Omental fat pad (tissue), 4 donors: ENCODE data around the gene NHSL2. TPM values are rescaled to one million over a fixed set of nuclear protein-coding genes. Genes with fewer than 3 reads are reported as not detected.

Experiments
- ATAC-seq: fragments of 150-250 bp; one replicate; pipeline ENCODE4 v1.9.1; 2016; ENCODE audit warnings: mild to moderate bottlenecking, moderate library complexity; ENCODE audit not compliant: low FRiP score
- DNase-seq: peaks from one replicate; pipeline ENCODE4 v3.0.0-alpha.2; 2019; ENCODE audit warnings: low spot score
- total RNA-seq, 4 donors: library from RNA; depleted of rRNA; stranded (reverse); fragments of >200 nt; gene quantifications; one replicate each; pipeline ENCODE4 v1.1.0, GENCODE V29; 2016
- TF ChIP-seq, protein P1 (sequence below), 3 donors: fragments of 450-650 bp; IDR thresholded peaks; one replicate each; pipeline ENCODE4 v1.5.1; 2016 to 2017; ENCODE audit warnings: antibody characterized with exemption in 3 of 3, mild to moderate bottlenecking in 3 of 3, moderate library complexity in 2 of 3

Gene NHSL2
- total RNA-seq, 4 donors from 2014 or later, result 12.8 to 20.2 (median 14.0) TPM

- TF ChIP-seq, protein P1, sequence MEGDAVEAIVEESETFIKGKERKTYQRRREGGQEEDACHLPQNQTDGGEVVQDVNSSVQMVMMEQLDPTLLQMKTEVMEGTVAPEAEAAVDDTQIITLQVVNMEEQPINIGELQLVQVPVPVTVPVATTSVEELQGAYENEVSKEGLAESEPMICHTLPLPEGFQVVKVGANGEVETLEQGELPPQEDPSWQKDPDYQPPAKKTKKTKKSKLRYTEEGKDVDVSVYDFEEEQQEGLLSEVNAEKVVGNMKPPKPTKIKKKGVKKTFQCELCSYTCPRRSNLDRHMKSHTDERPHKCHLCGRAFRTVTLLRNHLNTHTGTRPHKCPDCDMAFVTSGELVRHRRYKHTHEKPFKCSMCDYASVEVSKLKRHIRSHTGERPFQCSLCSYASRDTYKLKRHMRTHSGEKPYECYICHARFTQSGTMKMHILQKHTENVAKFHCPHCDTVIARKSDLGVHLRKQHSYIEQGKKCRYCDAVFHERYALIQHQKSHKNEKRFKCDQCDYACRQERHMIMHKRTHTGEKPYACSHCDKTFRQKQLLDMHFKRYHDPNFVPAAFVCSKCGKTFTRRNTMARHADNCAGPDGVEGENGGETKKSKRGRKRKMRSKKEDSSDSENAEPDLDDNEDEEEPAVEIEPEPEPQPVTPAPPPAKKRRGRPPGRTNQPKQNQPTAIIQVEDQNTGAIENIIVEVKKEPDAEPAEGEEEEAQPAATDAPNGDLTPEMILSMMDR (IDR thresholded peaks at IDR 0.05), result no peak
- DNase-seq, result no peak
- ATAC-seq, result no peak
These were observed 25.5 kb upstream of the NHSL2 start for GRCh38 chrX:71885099-71885498.

- DNase-seq (no peak), ATAC-seq (no peak)
- TF ChIP-seq, protein P1 (IDR thresholded peaks at IDR 0.05), result no peak
These were observed 15.0 kb upstream of the NHSL2 start for GRCh38 chrX:71895607-71896006.

- no peak for DNase-seq
- TF ChIP-seq, protein P1 (IDR thresholded peaks at IDR 0.05), result no peak
- ATAC-seq, result no peak
These were observed 4.5 kb upstream of the NHSL2 start for GRCh38 chrX:71906144-71906543.

DNA sequence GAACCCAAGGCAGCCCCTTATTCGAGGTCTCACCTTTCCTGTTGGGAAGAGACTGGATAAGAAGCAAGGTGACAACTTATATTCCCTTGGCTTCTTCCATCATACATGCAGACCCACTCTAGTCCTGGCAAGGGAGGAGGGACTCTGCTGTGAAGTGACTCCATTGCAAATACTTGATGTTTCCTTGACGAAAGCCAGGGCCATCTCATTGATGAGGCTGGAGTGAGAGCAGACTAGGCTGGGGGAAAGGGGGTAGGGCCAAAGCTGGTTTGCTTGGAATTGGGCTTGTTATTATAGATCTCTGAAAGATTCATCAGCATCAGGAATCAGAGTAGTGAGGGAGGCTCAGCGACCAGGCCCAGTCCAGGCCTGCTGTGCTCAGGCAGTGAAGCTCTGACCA is 2.3 kb upstream of the NHSL2 start:
- ATAC-seq, result no peak
- no peak for DNase-seq
- TF ChIP-seq, protein P1 (IDR thresholded peaks at IDR 0.05), result no peak

DNA sequence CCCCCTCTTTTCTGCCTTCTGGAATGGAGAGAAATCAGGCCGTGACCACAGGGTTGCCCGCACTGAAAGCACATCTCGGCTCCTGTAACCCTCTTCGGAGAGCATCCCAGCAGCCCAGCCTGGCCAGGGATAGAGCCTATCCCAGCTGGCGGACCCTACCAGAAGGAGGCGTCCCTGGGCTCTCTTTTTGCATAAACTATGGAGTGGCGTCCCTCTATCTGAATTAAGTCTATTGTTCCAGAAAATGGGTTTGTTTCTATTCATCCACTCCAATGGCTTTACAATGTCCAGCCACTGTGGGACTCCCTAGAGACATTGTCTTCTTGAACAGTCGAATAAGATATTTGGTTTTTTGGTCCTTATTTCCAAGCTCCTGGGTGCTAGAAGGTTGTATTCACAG is 689 bp upstream of the NHSL2 start:
- ATAC-seq (no peak), DNase-seq (no peak)
- TF ChIP-seq, protein P1 (IDR thresholded peaks at IDR 0.05), result no peak

GRCh38 chrX:71910986-71911730 is 513 bp downstream of the NHSL2 start:
- no peak for DNase-seq
- ATAC-seq, result peak; percentile 72
- TF ChIP-seq, protein P1 (IDR thresholded peaks at IDR 0.05), result no peak

DNA sequence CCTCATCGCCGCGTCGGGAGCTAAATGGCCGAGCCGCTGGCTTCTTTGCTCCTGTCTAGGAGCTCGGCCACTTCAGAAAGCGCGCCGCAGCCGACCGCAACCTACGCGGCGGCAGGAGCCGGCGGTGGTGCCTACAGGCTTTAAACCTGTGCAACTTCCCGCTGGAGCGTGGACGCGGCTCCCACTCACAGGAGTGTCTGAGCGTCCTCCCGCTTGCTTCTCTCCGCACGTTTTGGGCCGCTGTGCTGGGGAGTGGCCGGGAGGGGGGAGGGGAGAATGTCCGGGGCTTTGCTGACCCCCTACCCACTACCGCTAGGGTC is 1.0 kb downstream of the NHSL2 start:
- ATAC-seq (peak; percentile 2), DNase-seq (no peak)
- TF ChIP-seq, protein P1 (IDR thresholded peaks at IDR 0.05), result no peak
